ENCODE data around the gene CELA2B.
"Not testable (repeated sequence)": the region's sequence is repeated elsewhere in the genome, so short reads cannot be mapped to it uniquely, and the experiment has no call there.

CELA2B gene

GRCh38 chr1:15430787-15431570 lies 44.9 kb upstream of the CELA2B start:
- H3K4me3 ChIP-seq (replicated peaks in 1 of 2; ENCODE audit: low read depth in 2 of 2, low read length in 2 of 2), result no peak overlapping the region
- peak; percentile 41 to 60 for DNase-seq (ENCODE audit: low read depth in 2 of 2)
- peak; percentile 94 for TF ChIP-seq CTCF (IDR thresholded peaks at IDR 0.05; ENCODE audit: low read depth, low read length)

- no peak overlapping the region for H3K4me3 ChIP-seq (replicated peaks in 1 of 2; ENCODE audit: low read depth in 2 of 2, low read length in 2 of 2)
- no peak for DNase-seq (ENCODE audit: low read depth in 2 of 2)
- TF ChIP-seq CTCF (IDR thresholded peaks at IDR 0.05; ENCODE audit: low read depth, low read length), result no peak
These were observed 44.3 kb upstream of the CELA2B start for GRCh38 chr1:15431571-15431948.

- H3K4me3 ChIP-seq (replicated peaks in 1 of 2; ENCODE audit: low read depth in 2 of 2, low read length in 2 of 2), result no peak overlapping the region
- no peak for TF ChIP-seq CTCF (IDR thresholded peaks at IDR 0.05; ENCODE audit: low read depth, low read length)
- DNase-seq (ENCODE audit: low read depth in 2 of 2), result no peak
These were observed 43.6 kb upstream of the CELA2B start for GRCh38 chr1:15432324-15432723.

GRCh38 chr1:15433471-15433870 lies 42.4 kb upstream of the CELA2B start:
- no peak for TF ChIP-seq CTCF (IDR thresholded peaks at IDR 0.05; ENCODE audit: low read depth, low read length)
- H3K4me3 ChIP-seq (replicated peaks in 1 of 2; ENCODE audit: low read depth in 2 of 2, low read length in 2 of 2), result no peak overlapping the region
- DNase-seq (ENCODE audit: low read depth in 2 of 2), result no peak

- peak; percentile 49 to 80 for DNase-seq (ENCODE audit: low read depth in 2 of 2)
These were observed 41.2 kb upstream of the CELA2B start for GRCh38 chr1:15434739-15435138.

GRCh38 chr1:15435239-15436077 lies 40.4 kb upstream of the CELA2B start:
- TF ChIP-seq CTCF (IDR thresholded peaks at IDR 0.05; ENCODE audit: low read depth, low read length), result no peak
- DNase-seq (ENCODE audit: low read depth in 2 of 2), result no peak
- H3K4me3 ChIP-seq (replicated peaks in 1 of 2; ENCODE audit: low read depth in 2 of 2, low read length in 2 of 2), result no peak overlapping the region

More at GRCh38 chr1:15434739-15435138, 41.2 kb upstream of the CELA2B start:
- H3K4me3 ChIP-seq (replicated peaks in 1 of 2; ENCODE audit: low read depth in 2 of 2, low read length in 2 of 2), result not testable (repeated sequence)

GRCh38 chr1:15436881-15437442 lies 38.9 kb upstream of the CELA2B start:
- H3K4me3 ChIP-seq (replicated peaks in 1 of 2; ENCODE audit: low read depth in 2 of 2, low read length in 2 of 2), result no peak overlapping the region
- no peak for TF ChIP-seq CTCF (IDR thresholded peaks at IDR 0.05; ENCODE audit: low read depth, low read length)
- no peak for DNase-seq (ENCODE audit: low read depth in 2 of 2)
